HG03139 (cell line): ENCODE results near the gene KMT2C.
"Not testable (repeated sequence)": the region's sequence is repeated elsewhere in the genome, so short reads cannot be mapped to it uniquely, and the experiment has no call there.

Source experiments
- ATAC-seq: cut with Tn5 transposase; IDR thresholded peaks from one replicate; pipeline ENCODE4 v1.9.1; 2021; ENCODE audit not compliant: unreplicated experiment

Gene KMT2C

GRCh38 chr7:152406030-152406429 is 29.8 kb downstream of the KMT2C start:
- not testable (repeated sequence) for ATAC-seq

- no peak for ATAC-seq
Measured at GRCh38 chr7:152403726-152404125, 32.1 kb downstream of the KMT2C start.

GRCh38 chr7:152402384-152403250 is 33.2 kb downstream of the KMT2C start:
- no peak for ATAC-seq

- ATAC-seq = no peak
Measured at GRCh38 chr7:152399344-152399743, 36.5 kb downstream of the KMT2C start.

- no peak for ATAC-seq
Measured at GRCh38 chr7:152395112-152395511, 40.7 kb downstream of the KMT2C start.

GRCh38 chr7:152394214-152394613 is 41.6 kb downstream of the KMT2C start:
- not testable (repeated sequence) for ATAC-seq

GRCh38 chr7:152392254-152392653 is 43.5 kb downstream of the KMT2C start:
- ATAC-seq = no peak

GRCh38 chr7:152386136-152386764 is 49.6 kb downstream of the KMT2C start:
- ATAC-seq = not testable (repeated sequence)

- not testable (repeated sequence) for ATAC-seq
Measured at GRCh38 chr7:152384235-152385200, 51.3 kb downstream of the KMT2C start.

- no peak for ATAC-seq
Measured at GRCh38 chr7:152383341-152384234, 52.2 kb downstream of the KMT2C start.

- no peak for ATAC-seq
Measured at GRCh38 chr7:152382244-152382643, 53.6 kb downstream of the KMT2C start.

GRCh38 chr7:152380931-152381578 is 54.7 kb downstream of the KMT2C start:
- not testable (repeated sequence) for ATAC-seq

GRCh38 chr7:152378497-152378896 is 57.3 kb downstream of the KMT2C start:
- ATAC-seq = not testable (repeated sequence)

- ATAC-seq = not testable (repeated sequence)
Measured at GRCh38 chr7:152376716-152377484, 58.9 kb downstream of the KMT2C start.

GRCh38 chr7:152370297-152370696 is 65.5 kb downstream of the KMT2C start:
- ATAC-seq = no peak

- no peak for ATAC-seq
Measured at GRCh38 chr7:152369518-152369917, 66.3 kb downstream of the KMT2C start.

GRCh38 chr7:152367170-152367569 is 68.6 kb downstream of the KMT2C start:
- ATAC-seq = no peak

GRCh38 chr7:152366662-152367061 is 69.1 kb downstream of the KMT2C start:
- no peak for ATAC-seq
